Skeletal muscle satellite cell (primary cell): Measurements from ENCODE around the gene SOX30.
A peak's percentile ranks its signal among the peaks of the same experiment; 100 is the strongest.

Source experiments
- H3K27me3 ChIP-seq: 2 replicates; pipeline ENCODE4 v1.7.0; 2013; ENCODE audit warnings: low read length; ENCODE audit not compliant: control insufficient read depth, insufficient read depth
- H3K36me3 ChIP-seq: 2 replicates; pipeline ENCODE4 v1.7.0; 2013; ENCODE audit warnings: mild to moderate bottlenecking, control low read depth, low read length; ENCODE audit not compliant: insufficient read depth
- H3K4me1 ChIP-seq: 2 replicates; pipeline ENCODE4 v1.7.0; 2013; ENCODE audit warnings: low read length; ENCODE audit not compliant: control insufficient read depth, insufficient read depth
- H3K4me2 ChIP-seq: 2 replicates; pipeline ENCODE4 v1.7.0; 2013; ENCODE audit warnings: mild to moderate bottlenecking, low read length
- H3K4me3 ChIP-seq: 2 replicates; pipeline ENCODE4 v1.7.0; 2013; ENCODE audit warnings: low read length
- H3K9ac ChIP-seq: 2 replicates; pipeline ENCODE4 v1.7.0; 2013; ENCODE audit warnings: mild to moderate bottlenecking, low read depth, low read length, moderate library complexity
- H3K9me3 ChIP-seq: replicated peaks from 2 replicates; pipeline ENCODE4 v1.7.0; 2013; ENCODE audit warnings: mild to moderate bottlenecking, control low read depth, low read length

Gene SOX30

DNA sequence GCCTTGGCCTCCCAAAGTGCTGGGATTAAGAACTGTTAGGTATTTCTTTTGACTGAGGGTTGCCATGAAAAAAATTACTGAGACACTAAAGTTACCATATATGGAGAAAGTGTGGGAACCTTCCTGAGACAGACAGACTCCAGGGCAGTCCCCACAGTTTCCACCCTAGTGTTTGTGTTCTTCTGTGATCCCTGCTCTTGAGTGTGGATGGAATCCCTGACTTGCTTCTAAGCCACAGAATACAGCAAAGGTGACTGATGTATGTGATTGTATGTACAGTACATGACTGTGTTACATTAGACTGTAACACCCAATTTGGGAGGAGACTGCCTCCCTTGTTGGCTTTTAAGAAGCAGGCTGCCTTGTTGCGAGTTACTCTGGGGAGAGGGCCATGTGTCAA is 52.0 kb downstream of the SOX30 start:
- no peaks in the 10 kb centered on the region for H3K36me3 ChIP-seq
- no peak overlapping the region for H3K4me3 ChIP-seq
- no peak overlapping the region for H3K9ac ChIP-seq
- no peak overlapping the region for H3K4me2 ChIP-seq
- peaks cover 26% of the 10 kb centered on the region for H3K4me1 ChIP-seq
- no peaks in the 10 kb centered on the region for H3K9me3 ChIP-seq
- H3K27me3 ChIP-seq, result no peaks in the 10 kb centered on the region

GRCh38 chr5:157599565-157599964 is 52.7 kb downstream of the SOX30 start:
- H3K4me1 ChIP-seq, result peaks cover 29% of the 10 kb centered on the region
- no peak overlapping the region for H3K4me2 ChIP-seq
- no peaks in the 10 kb centered on the region for H3K36me3 ChIP-seq
- no peaks in the 10 kb centered on the region for H3K9me3 ChIP-seq
- H3K9ac ChIP-seq, result no peak overlapping the region
- H3K4me3 ChIP-seq, result no peak overlapping the region
- no peaks in the 10 kb centered on the region for H3K27me3 ChIP-seq

DNA sequence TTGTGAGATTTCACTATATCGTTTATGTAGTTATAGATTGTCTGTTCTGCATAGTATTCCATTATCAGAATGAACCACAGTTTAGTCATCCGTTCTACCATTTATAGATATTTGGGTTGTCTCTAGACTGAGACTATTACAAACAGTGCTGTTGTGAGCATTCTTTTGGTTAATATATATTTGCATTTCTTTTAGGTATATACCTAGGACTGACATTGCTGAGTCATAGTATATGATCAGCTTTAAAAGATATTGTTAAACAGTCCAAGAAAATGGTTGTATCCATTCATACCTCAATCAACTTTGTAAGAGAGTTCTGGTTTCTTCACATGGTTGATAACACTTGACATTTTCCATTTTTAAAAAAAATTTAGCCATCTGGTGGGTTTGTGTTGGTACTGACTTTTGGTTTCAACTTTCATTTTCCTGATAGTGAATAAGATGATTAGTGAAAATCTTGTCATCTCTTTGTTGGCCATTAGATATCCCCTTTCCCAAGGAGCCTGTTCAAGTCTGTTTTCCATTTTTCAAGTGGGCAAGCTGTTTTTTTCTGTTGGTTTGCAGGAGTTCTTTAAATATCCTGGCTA is 53.8 kb downstream of the SOX30 start:
- H3K4me1 ChIP-seq, result peaks cover 26% of the 10 kb centered on the region

GRCh38 chr5:157597277-157597676 is 55.0 kb downstream of the SOX30 start:
- Histone ChIP-seq H3K9me3 (no peaks in the 10 kb centered on the region), H3K27me3 (no peaks in the 10 kb centered on the region), H3K4me1 (peaks cover 25% of the 10 kb centered on the region)

More for the DNA sequence above, 53.8 kb downstream of the SOX30 start:
- Histone ChIP-seq H3K4me2 (no peak overlapping the region), H3K9me3 (no peaks in the 10 kb centered on the region), H3K4me3 (no peak overlapping the region), H3K27me3 (no peaks in the 10 kb centered on the region), H3K9ac (no peak overlapping the region), H3K36me3 (no peaks in the 10 kb centered on the region)

DNA sequence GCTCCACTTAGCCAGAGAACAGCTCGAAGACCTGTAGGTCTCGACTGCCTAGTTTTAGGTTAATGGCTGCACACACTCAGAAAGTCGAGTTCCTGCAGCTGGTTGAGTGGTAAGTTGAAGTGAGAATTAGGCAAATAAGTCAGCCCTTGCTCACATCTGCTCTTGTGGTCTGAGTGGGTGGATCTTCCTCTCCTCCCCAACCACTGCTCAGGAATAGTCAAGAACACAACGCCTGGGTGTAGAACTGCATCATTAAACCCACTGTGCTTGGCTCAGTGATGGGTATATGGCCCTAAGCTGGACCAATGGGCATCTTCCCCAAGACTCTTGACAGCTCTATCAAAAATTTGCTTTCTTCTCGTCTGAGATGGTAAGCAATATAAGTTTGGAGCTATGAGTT is 55.8 kb downstream of the SOX30 start:
- H3K4me2 ChIP-seq, result no peak overlapping the region
- no peaks in the 10 kb centered on the region for H3K36me3 ChIP-seq
- no peaks in the 10 kb centered on the region for H3K27me3 ChIP-seq
- H3K9ac ChIP-seq, result no peak overlapping the region
- no peaks in the 10 kb centered on the region for H3K9me3 ChIP-seq
- no peak overlapping the region for H3K4me3 ChIP-seq
- H3K4me1 ChIP-seq, result peaks cover 29% of the 10 kb centered on the region

More at GRCh38 chr5:157597277-157597676, 55.0 kb downstream of the SOX30 start:
- Histone ChIP-seq H3K9ac (no peak overlapping the region), H3K4me2 (no peak overlapping the region), H3K4me3 (no peak overlapping the region), H3K36me3 (no peaks in the 10 kb centered on the region)

- Histone ChIP-seq H3K4me3 (no peak overlapping the region), H3K9ac (no peak overlapping the region)
Measured at GRCh38 chr5:157594675-157595459, 57.4 kb downstream of the SOX30 start.

GRCh38 chr5:157594257-157594656 is 58.0 kb downstream of the SOX30 start:
- Histone ChIP-seq H3K36me3 (no peaks in the 10 kb centered on the region), H3K27me3 (no peaks in the 10 kb centered on the region), H3K4me1 (peaks cover 42% of the 10 kb centered on the region), H3K4me3 (no peak overlapping the region), H3K9ac (no peak overlapping the region), H3K9me3 (no peaks in the 10 kb centered on the region), H3K4me2 (no peak overlapping the region)

More at GRCh38 chr5:157594675-157595459, 57.4 kb downstream of the SOX30 start:
- H3K4me2 ChIP-seq, result no peak overlapping the region
- H3K9me3 ChIP-seq, result no peaks in the 10 kb centered on the region
- H3K36me3 ChIP-seq, result no peaks in the 10 kb centered on the region
- no peaks in the 10 kb centered on the region for H3K27me3 ChIP-seq
- H3K4me1 ChIP-seq, result peaks cover 42% of the 10 kb centered on the region

DNA sequence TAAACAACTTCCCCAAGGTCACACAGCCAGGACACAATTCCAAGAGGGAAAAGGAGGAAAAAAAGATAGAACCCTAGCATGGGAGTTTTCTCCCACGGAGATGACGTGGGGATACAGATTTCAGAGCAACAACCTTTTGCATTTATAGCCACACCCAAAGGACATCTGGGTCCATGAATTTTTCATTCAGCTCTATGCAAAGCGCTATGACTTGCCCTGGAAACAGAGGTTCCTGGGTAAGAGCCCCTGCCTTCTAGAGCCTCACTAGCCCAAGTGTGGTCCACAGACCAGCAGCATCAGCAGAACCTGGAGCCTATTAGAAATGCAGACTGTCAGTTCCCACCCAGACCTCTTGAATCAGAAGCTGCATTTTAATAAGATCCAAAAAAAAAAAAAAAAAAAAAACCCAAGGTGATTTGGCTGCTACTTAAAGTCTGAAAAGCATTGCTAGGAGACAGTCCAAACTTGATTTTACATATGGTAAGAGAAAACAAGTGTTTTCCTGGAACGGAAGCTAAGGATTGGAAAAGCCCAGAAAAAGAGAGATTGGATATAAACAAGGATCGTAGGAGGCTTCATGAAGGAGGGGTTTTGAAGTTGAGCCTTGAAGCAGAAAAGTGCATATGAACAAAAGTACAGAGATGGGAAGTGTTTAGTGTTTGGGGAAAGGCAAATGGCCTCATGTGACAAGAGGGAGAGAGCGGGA is 59.0 kb downstream of the SOX30 start:
- H3K9ac ChIP-seq, result peak overlapping the region; percentile 24
- H3K4me1 ChIP-seq, result peaks cover 42% of the 10 kb centered on the region
- H3K4me3 ChIP-seq, result no peak overlapping the region
- no peaks in the 10 kb centered on the region for H3K27me3 ChIP-seq
- no peak overlapping the region for H3K4me2 ChIP-seq
- H3K9me3 ChIP-seq, result no peaks in the 10 kb centered on the region
- H3K36me3 ChIP-seq, result no peaks in the 10 kb centered on the region

- Histone ChIP-seq H3K9me3 (no peaks in the 10 kb centered on the region), H3K9ac (peak overlapping the region; percentile 30), H3K27me3 (no peaks in the 10 kb centered on the region), H3K4me3 (no peak overlapping the region), H3K4me1 (peaks cover 42% of the 10 kb centered on the region), H3K4me2 (peak overlapping the region; percentile 24), H3K36me3 (no peaks in the 10 kb centered on the region)
Measured at GRCh38 chr5:157592594-157592993, 59.6 kb downstream of the SOX30 start.

- H3K4me3 ChIP-seq, result no peak overlapping the region
Measured at GRCh38 chr5:157590478-157590877, 61.8 kb downstream of the SOX30 start.

DNA sequence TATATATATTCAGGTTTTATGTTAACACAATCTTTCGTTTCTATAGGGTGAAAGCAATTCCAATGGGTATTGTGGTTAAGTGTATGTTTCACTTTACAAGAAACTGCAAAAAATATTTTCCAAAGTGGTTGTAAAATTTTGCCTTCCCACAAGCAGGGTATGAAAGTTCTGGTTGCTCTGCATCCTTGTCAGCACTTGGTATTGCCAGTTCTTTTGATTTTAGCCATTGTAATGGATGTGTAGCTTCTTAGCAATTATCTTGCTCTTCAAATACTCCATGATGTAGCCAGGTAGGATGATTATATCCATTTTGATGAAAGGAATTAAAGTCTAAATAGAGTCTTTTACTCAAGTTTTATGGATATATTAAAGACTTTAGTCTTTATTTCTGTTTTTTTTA is 67.6 kb downstream of the SOX30 start:
- H3K36me3 ChIP-seq, result no peaks in the 10 kb centered on the region
- peaks cover 2% of the 10 kb centered on the region for H3K9me3 ChIP-seq
- no peak overlapping the region for H3K4me3 ChIP-seq
- H3K4me2 ChIP-seq, result no peak overlapping the region
- H3K9ac ChIP-seq, result no peak overlapping the region
- peaks cover 14% of the 10 kb centered on the region for H3K4me1 ChIP-seq
- no peaks in the 10 kb centered on the region for H3K27me3 ChIP-seq

More at GRCh38 chr5:157590478-157590877, 61.8 kb downstream of the SOX30 start:
- H3K4me2 ChIP-seq, result no peak overlapping the region
- peaks cover 42% of the 10 kb centered on the region for H3K4me1 ChIP-seq
- no peaks in the 10 kb centered on the region for H3K27me3 ChIP-seq
- no peak overlapping the region for H3K9ac ChIP-seq
- no peaks in the 10 kb centered on the region for H3K9me3 ChIP-seq
- no peaks in the 10 kb centered on the region for H3K36me3 ChIP-seq
